Measurements from ENCODE around the gene NTM. TPM values are rescaled to one million over a fixed set of nuclear protein-coding genes. Genes with fewer than 3 reads are reported as not detected.

Gene NTM
- total RNA-seq, 2 donors from 2014 or later: 1.7 to 3.6 TPM

- 86 to 90% methylated on average over 4 to 7 of the region's 7 CpGs for WGBS, 2 experiments (ENCODE audit: insufficient coverage in 1 of 2, insufficient read length in 1 of 2)
- H3K4me1 ChIP-seq (ENCODE audit: control insufficient read depth, insufficient read depth, low read length): no peaks in the 10 kb centered on the region
- H3K9me3 ChIP-seq (ENCODE audit: control insufficient read depth, low read length): no peaks in the 10 kb centered on the region
- no peak for DNase-seq
- Mint-ChIP-seq H3K9me3 (no peaks in the 10 kb centered on the region), H3K4me1 (peaks cover 3% of the 10 kb centered on the region), H3K36me3 (ENCODE audit: low read depth) (no peaks in the 10 kb centered on the region), H3K27ac (no peak overlapping the region), H3K4me3 (no peak overlapping the region), H3K27me3 (ENCODE audit: insufficient read depth) (peaks cover 52% of the 10 kb centered on the region)
- H3K27me3 ChIP-seq (ENCODE audit: control insufficient read depth, insufficient read depth, low read length, poor library complexity, severe bottlenecking): peaks cover 44% of the 10 kb centered on the region
- no peaks in the 10 kb centered on the region for H3K36me3 ChIP-seq (ENCODE audit: control insufficient read depth, insufficient read depth, low read length)
- no peak overlapping the region for H3K4me3 ChIP-seq (ENCODE audit: low read length)
- H3K9ac ChIP-seq (ENCODE audit: extremely low read depth, low read length, poor library complexity, severe bottlenecking): no peak overlapping the region
- no peak for TF ChIP-seq CTCF (conservative IDR thresholded peaks at IDR 0.05)
- no peak overlapping the region for H3K27ac ChIP-seq (ENCODE audit: low read depth, low read length)
Observed at GRCh38 chr11:131912134-131912533, 541.7 kb downstream of the NTM start.

GRCh38 chr11:131913267-131913666, 542.9 kb downstream of the NTM start:
- Mint-ChIP-seq H3K27ac (no peak overlapping the region), H3K9me3 (no peaks in the 10 kb centered on the region), H3K4me1 (peaks cover 3% of the 10 kb centered on the region), H3K27me3 (ENCODE audit: insufficient read depth) (peaks cover 44% of the 10 kb centered on the region), H3K36me3 (ENCODE audit: low read depth) (no peaks in the 10 kb centered on the region), H3K4me3 (no peak overlapping the region)
- Histone ChIP-seq H3K9me3 (ENCODE audit: control insufficient read depth, low read length) (no peaks in the 10 kb centered on the region), H3K36me3 (ENCODE audit: control insufficient read depth, insufficient read depth, low read length) (no peaks in the 10 kb centered on the region), H3K9ac (ENCODE audit: extremely low read depth, low read length, poor library complexity, severe bottlenecking) (no peak overlapping the region), H3K4me1 (ENCODE audit: control insufficient read depth, insufficient read depth, low read length) (no peaks in the 10 kb centered on the region), H3K27ac (ENCODE audit: low read depth, low read length) (no peak overlapping the region), H3K27me3 (ENCODE audit: control insufficient read depth, insufficient read depth, low read length, poor library complexity, severe bottlenecking) (peaks cover 32% of the 10 kb centered on the region), H3K4me3 (ENCODE audit: low read length) (no peak overlapping the region)
- TF ChIP-seq CTCF (conservative IDR thresholded peaks at IDR 0.05): no peak
- WGBS, 2 experiments (ENCODE audit: insufficient coverage in 1 of 2, insufficient read length in 1 of 2): 74 to 76% methylated on average over 3 to 4 of the region's 4 CpGs
- DNase-seq: no peak

- Histone ChIP-seq H3K27me3 (ENCODE audit: control insufficient read depth, insufficient read depth, low read length, poor library complexity, severe bottlenecking) (peaks cover 21% of the 10 kb centered on the region), H3K27ac (ENCODE audit: low read depth, low read length) (no peak overlapping the region), H3K4me3 (ENCODE audit: low read length) (no peak overlapping the region), H3K9me3 (ENCODE audit: control insufficient read depth, low read length) (no peaks in the 10 kb centered on the region), H3K36me3 (ENCODE audit: control insufficient read depth, insufficient read depth, low read length) (no peaks in the 10 kb centered on the region), H3K4me1 (ENCODE audit: control insufficient read depth, insufficient read depth, low read length) (no peaks in the 10 kb centered on the region), H3K9ac (ENCODE audit: extremely low read depth, low read length, poor library complexity, severe bottlenecking) (no peak overlapping the region)
- no peak for DNase-seq
- peak; percentile 65 for TF ChIP-seq CTCF (conservative IDR thresholded peaks at IDR 0.05)
- Mint-ChIP-seq H3K27me3 (ENCODE audit: insufficient read depth) (peaks cover 33% of the 10 kb centered on the region), H3K36me3 (ENCODE audit: low read depth) (no peaks in the 10 kb centered on the region), H3K27ac (no peak overlapping the region), H3K9me3 (no peaks in the 10 kb centered on the region), H3K4me3 (no peak overlapping the region), H3K4me1 (peaks cover 3% of the 10 kb centered on the region)
- WGBS, 2 experiments (ENCODE audit: insufficient coverage in 1 of 2, insufficient read length in 1 of 2): 60% methylated on average over 1 of the region's 3 CpGs; no CpG with 5 or more reads in 1 of the 2 experiments
Observed at GRCh38 chr11:131914361-131914774, 544.0 kb downstream of the NTM start.
